ENCODE results near the gene SGTA.

The SGTA gene

GRCh38 chr19:2721570-2722540 lies 61.2 kb downstream of the SGTA start (continued):
- TF ChIP-seq, protein P1, sequence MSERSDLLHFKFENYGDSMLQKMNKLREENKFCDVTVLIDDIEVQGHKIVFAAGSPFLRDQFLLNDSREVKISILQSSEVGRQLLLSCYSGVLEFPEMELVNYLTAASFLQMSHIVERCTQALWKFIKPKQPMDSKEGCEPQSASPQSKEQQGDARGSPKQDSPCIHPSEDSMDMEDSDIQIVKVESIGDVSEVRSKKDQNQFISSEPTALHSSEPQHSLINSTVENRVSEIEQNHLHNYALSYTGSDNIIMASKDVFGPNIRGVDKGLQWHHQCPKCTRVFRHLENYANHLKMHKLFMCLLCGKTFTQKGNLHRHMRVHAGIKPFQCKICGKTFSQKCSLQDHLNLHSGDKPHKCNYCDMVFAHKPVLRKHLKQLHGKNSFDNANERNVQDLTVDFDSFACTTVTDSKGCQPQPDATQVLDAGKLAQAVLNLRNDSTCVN (tag by site-specific recombination; optimal IDR thresholded peaks at IDR 0.05): peak; percentile 36
- TF ChIP-seq ZBTB20 (tag by site-specific recombination; IDR thresholded peaks at IDR 0.05): 0 out of 2 replicates have a peak, but pooled peaks have one; percentile 15
- no peak for TF ChIP-seq ZNF184 (tag by site-specific recombination; IDR thresholded peaks at IDR 0.05)
- peak; percentile 31; the same call in 1 of the 2 replicates for TF ChIP-seq ZNF335 (tag by site-specific recombination; conservative IDR thresholded peaks at IDR 0.05)
- no peak for TF ChIP-seq ZNF391 (tag by site-specific recombination; IDR thresholded peaks at IDR 0.05; ENCODE audit: borderline replicate concordance, low read depth)
- peak; percentile 29; the same call in 1 of the 2 replicates for TF ChIP-seq GLIS2 (tag by site-specific recombination; IDR thresholded peaks at IDR 0.05)
- TF ChIP-seq ZNF585B (tag by site-specific recombination; IDR thresholded peaks at IDR 0.05): no peak
- TF ChIP-seq ZNF423 (tag by site-specific recombination; IDR thresholded peaks at IDR 0.05): no peak
- TF ChIP-seq SP2 (tag by site-specific recombination; IDR thresholded peaks at IDR 0.05): peak; percentile 53
- peak; percentile 72; the same call in 1 of the 2 replicates for TF ChIP-seq PATZ1 (tag by site-specific recombination; IDR thresholded peaks at IDR 0.05)
- TF ChIP-seq ZNF473 (tag by site-specific recombination; IDR thresholded peaks at IDR 0.05): no peak
- no peak for TF ChIP-seq GLIS1 (tag by site-specific recombination; IDR thresholded peaks at IDR 0.05)

DNA sequence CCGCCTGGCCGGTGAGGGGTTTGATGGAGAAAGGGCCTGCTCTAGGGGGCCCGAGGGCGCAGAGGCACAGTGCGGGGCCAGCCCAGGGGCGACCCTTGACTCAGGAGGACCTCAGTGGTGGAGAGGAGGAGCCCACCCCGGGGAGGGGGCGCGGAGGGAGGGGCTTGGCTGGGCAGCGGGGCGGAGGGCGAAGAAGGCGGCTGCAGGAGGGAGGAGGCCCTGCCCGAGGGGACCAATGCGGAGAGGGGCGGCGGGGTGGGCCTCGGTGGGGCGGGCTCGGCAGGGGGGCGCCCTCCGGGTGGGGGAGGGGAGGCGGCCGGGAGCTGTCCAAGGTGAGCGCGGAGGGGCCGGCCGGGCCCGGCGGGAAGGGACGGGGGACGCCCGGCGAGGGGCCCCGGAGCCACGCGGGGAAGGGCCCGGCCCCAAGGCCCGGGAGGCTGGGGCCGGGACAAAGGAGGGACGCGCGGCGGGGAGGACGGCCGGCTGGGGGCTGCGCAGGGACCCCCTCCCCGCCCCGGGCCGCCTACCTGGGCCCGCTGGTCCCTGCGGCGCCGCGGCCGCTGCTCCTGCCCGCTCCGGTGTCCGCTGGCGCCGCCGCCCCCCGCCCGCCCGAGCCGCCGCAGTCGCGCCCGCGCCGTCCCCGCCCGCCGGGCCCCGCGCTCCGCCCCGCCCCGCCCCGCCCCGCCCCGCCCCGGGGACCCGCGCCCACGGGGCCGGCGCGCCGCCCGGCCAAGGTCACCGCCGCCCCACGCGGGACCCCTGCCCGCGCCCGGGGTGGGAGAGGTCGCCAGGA lies 62.1 kb downstream of the SGTA start, which contains the start of gene DIRAS1:
TSS of gene DIRAS1 (minus strand) at position 596 of the 793 bp plus-strand sequence. CDS start 3,566 bp downstream, outside the sequence.
- POLR2A ChIA-PET: interaction anchor here (0.5 kb wide), 1 partner anchor 1631 kb away, joined by 3 read pairs; no protein-coding TSS in a partner anchor
- TF ChIP-seq ZNF747 (tag by site-specific recombination; IDR thresholded peaks at IDR 0.05) (no peak), REPIN1 (tag by site-specific recombination; IDR thresholded peaks at IDR 0.05; ENCODE audit: low read depth) (no peak), ZBTB11 (tag by site-specific recombination; conservative IDR thresholded peaks at IDR 0.05; ENCODE audit: low read depth) (no peak), ZNF501 (tag by site-specific recombination; IDR thresholded peaks at IDR 0.05) (no peak), ZBTB21 (tag by site-specific recombination; IDR thresholded peaks at IDR 0.05) (no peak), ZNF214 (tag by site-specific recombination; IDR thresholded peaks at IDR 0.05; ENCODE audit: borderline replicate concordance) (no peak), KLF9 (tag by site-specific recombination; IDR thresholded peaks at IDR 0.05; ENCODE audit: low read depth) (no peak), GLIS2 (tag by site-specific recombination; IDR thresholded peaks at IDR 0.05) (peak; percentile 43; the same call in 1 of the 2 replicates)
- TF ChIP-seq, protein P2, sequence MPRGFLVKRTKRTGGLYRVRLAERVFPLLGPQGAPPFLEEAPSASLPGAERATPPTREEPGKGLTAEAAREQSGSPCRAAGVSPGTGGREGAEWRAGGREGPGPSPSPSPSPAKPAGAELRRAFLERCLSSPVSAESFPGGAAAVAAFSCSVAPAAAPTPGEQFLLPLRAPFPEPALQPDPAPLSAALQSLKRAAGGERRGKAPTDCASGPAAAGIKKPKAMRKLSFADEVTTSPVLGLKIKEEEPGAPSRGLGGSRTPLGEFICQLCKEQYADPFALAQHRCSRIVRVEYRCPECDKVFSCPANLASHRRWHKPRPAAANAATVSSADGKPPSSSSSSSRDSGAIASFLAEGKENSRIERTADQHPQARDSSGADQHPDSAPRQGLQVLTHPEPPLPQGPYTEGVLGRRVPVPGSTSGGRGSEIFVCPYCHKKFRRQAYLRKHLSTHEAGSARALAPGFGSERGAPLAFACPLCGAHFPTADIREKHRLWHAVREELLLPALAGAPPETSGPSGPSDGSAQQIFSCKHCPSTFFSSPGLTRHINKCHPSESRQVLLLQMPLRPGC (tag by site-specific recombination; IDR thresholded peaks at IDR 0.05): no peak
- TF ChIP-seq, protein P3, sequence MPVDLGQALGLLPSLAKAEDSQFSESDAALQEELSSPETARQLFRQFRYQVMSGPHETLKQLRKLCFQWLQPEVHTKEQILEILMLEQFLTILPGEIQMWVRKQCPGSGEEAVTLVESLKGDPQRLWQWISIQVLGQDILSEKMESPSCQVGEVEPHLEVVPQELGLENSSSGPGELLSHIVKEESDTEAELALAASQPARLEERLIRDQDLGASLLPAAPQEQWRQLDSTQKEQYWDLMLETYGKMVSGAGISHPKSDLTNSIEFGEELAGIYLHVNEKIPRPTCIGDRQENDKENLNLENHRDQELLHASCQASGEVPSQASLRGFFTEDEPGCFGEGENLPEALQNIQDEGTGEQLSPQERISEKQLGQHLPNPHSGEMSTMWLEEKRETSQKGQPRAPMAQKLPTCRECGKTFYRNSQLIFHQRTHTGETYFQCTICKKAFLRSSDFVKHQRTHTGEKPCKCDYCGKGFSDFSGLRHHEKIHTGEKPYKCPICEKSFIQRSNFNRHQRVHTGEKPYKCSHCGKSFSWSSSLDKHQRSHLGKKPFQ (tag by site-specific recombination; IDR thresholded peaks at IDR 0.05): no peak
- TF ChIP-seq, protein P4, sequence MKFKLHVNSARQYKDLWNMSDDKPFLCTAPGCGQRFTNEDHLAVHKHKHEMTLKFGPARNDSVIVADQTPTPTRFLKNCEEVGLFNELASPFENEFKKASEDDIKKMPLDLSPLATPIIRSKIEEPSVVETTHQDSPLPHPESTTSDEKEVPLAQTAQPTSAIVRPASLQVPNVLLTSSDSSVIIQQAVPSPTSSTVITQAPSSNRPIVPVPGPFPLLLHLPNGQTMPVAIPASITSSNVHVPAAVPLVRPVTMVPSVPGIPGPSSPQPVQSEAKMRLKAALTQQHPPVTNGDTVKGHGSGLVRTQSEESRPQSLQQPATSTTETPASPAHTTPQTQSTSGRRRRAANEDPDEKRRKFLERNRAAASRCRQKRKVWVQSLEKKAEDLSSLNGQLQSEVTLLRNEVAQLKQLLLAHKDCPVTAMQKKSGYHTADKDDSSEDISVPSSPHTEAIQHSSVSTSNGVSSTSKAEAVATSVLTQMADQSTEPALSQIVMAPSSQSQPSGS (tag by site-specific recombination; IDR thresholded peaks at IDR 0.05; ENCODE audit: low read depth): no peak

More for the DNA sequence above, 62.1 kb downstream of the SGTA start, which contains the start of gene DIRAS1:
- no peak within 1 kb of the TSS for H3K27ac ChIP-seq (ENCODE audit: extremely low read depth, low read depth, low read length)
- peaks cover 0 to 19% of the 10 kb centered on the region in 2 experiments; a peak in 1 of 3 replicates for H3K36me3 ChIP-seq (ENCODE audit: control insufficient read depth in 2 of 2, insufficient read depth in 1 of 2, low read length in 2 of 2)
- no peaks in the 10 kb centered on the region for H3K9me3 ChIP-seq (ENCODE audit: control insufficient read depth, insufficient read depth, low read depth, low read length)
- H3K4me3 ChIP-seq (ENCODE audit: low read depth, low read length): peak within 1 kb of the TSS; percentile 37
- no peaks in the 10 kb centered on the region for H3K4me1 ChIP-seq (ENCODE audit: control insufficient read depth, insufficient read depth, low read length)
- CTCF ChIA-PET: interaction anchor here (0.6 kb wide), 1 partner anchor 547 kb away, joined by 3 read pairs; no protein-coding TSS in a partner anchor
